Erythroblast (primary cell): Measurements from ENCODE around the gene IRX4.

Source experiments
- GATA1 ChIP-seq: IDR thresholded peaks from 2 replicates; pipeline ENCODE4 v1.6.1; 2011; ENCODE audit warnings: low read depth, mild to moderate bottlenecking, control low read depth, low read length, moderate library complexity
- POLR2A ChIP-seq: IDR thresholded peaks from 2 replicates; pipeline ENCODE4 v1.6.1; 2011; ENCODE audit warnings: mild to moderate bottlenecking, low read length

DNA sequence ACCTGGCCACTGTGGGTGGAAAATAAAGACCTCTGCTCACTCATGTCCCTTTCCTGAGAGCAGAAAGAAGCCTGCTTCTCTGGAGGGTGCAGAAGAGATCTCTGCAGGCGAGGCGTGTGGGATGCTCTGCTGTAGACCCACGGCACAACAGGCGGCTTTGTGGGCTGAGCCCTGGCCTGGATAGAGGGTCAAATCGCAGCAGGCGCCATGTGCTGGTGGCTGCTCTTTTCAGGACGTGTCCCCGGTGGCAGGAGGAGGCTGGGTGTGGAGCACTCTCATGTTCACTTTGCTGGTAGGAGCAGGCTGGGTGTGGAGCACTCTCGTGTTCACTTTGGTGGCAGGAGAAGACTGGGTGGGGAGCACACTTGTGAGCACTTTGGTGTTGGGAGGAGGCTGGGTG lies 35.1 kb downstream of the IRX4 start:
- TF ChIP-seq POLR2A (no peak), GATA1 (no peak)
